ENCODE data around the gene CMPK1. TPM values are rescaled to one million over a fixed set of nuclear protein-coding genes. Genes with fewer than 3 reads are reported as not detected.

CMPK1 gene
- total RNA-seq, 1 donor from 2014 or later, result 53.4 TPM

- no peaks in the 10 kb centered on the region for H3K9me3 Mint-ChIP-seq (ENCODE audit: unreplicated experiment)
- TF ChIP-seq, protein P1, sequence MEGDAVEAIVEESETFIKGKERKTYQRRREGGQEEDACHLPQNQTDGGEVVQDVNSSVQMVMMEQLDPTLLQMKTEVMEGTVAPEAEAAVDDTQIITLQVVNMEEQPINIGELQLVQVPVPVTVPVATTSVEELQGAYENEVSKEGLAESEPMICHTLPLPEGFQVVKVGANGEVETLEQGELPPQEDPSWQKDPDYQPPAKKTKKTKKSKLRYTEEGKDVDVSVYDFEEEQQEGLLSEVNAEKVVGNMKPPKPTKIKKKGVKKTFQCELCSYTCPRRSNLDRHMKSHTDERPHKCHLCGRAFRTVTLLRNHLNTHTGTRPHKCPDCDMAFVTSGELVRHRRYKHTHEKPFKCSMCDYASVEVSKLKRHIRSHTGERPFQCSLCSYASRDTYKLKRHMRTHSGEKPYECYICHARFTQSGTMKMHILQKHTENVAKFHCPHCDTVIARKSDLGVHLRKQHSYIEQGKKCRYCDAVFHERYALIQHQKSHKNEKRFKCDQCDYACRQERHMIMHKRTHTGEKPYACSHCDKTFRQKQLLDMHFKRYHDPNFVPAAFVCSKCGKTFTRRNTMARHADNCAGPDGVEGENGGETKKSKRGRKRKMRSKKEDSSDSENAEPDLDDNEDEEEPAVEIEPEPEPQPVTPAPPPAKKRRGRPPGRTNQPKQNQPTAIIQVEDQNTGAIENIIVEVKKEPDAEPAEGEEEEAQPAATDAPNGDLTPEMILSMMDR (IDR thresholded peaks at IDR 0.05; ENCODE audit: unreplicated experiment), result no peak
- no peak overlapping the region for H3K4me3 Mint-ChIP-seq (ENCODE audit: unreplicated experiment)
- H3K27me3 Mint-ChIP-seq (ENCODE audit: unreplicated experiment), result no peaks in the 10 kb centered on the region
- peaks cover 11% of the 10 kb centered on the region for H3K36me3 Mint-ChIP-seq (ENCODE audit: low read depth, unreplicated experiment)
- H3K4me1 Mint-ChIP-seq (ENCODE audit: unreplicated experiment), result peaks cover 5% of the 10 kb centered on the region
- DNase-seq (ENCODE audit: low spot score), result no peak
- no peak overlapping the region for H3K27ac Mint-ChIP-seq (ENCODE audit: unreplicated experiment)
Measured at GRCh38 chr1:47348246-47348645, 14.7 kb downstream of the CMPK1 start.

- H3K27ac Mint-ChIP-seq (ENCODE audit: unreplicated experiment), result no peak overlapping the region
- H3K27me3 Mint-ChIP-seq (ENCODE audit: unreplicated experiment), result no peaks in the 10 kb centered on the region
- H3K4me1 Mint-ChIP-seq (ENCODE audit: unreplicated experiment), result peaks cover 5% of the 10 kb centered on the region
- no peak overlapping the region for H3K4me3 Mint-ChIP-seq (ENCODE audit: unreplicated experiment)
- H3K9me3 Mint-ChIP-seq (ENCODE audit: unreplicated experiment), result no peaks in the 10 kb centered on the region
- no peak for DNase-seq (ENCODE audit: low spot score)
- TF ChIP-seq, protein P1 (IDR thresholded peaks at IDR 0.05; ENCODE audit: unreplicated experiment), result no peak
- peaks cover 8% of the 10 kb centered on the region for H3K36me3 Mint-ChIP-seq (ENCODE audit: low read depth, unreplicated experiment)
Measured at GRCh38 chr1:47351305-47351704, 17.7 kb downstream of the CMPK1 start.

DNA sequence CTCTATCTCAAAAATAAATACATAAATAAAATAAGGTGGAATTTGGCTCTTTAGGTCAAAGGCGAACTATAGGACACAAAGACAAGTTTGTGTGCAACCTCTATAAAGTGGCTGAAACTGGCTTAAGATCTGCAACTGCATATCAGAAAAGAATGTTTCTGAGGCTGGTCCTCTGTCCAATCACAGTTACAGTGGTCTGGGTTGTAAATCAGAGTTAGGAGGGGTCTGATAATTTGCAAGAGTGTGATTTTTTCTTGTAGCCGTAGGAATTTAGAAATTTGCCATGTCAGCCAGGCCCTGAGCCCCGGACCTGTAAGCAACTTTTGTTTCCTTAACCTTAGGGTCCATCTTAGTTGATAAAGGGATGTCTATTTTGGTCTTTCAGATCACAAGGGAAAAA is 27.8 kb downstream of the CMPK1 start:
- no peaks in the 10 kb centered on the region for H3K9me3 Mint-ChIP-seq (ENCODE audit: unreplicated experiment)
- no peaks in the 10 kb centered on the region for H3K27me3 Mint-ChIP-seq (ENCODE audit: unreplicated experiment)
- H3K36me3 Mint-ChIP-seq (ENCODE audit: low read depth, unreplicated experiment), result no peaks in the 10 kb centered on the region
- no peak for DNase-seq (ENCODE audit: low spot score)
- peaks cover 2% of the 10 kb centered on the region for H3K4me1 Mint-ChIP-seq (ENCODE audit: unreplicated experiment)
- no peak overlapping the region for H3K27ac Mint-ChIP-seq (ENCODE audit: unreplicated experiment)
- H3K4me3 Mint-ChIP-seq (ENCODE audit: unreplicated experiment), result no peak overlapping the region
- TF ChIP-seq, protein P1 (IDR thresholded peaks at IDR 0.05; ENCODE audit: unreplicated experiment), result no peak

- TF ChIP-seq, protein P1 (IDR thresholded peaks at IDR 0.05; ENCODE audit: unreplicated experiment), result no peak
- Mint-ChIP-seq H3K9me3 (ENCODE audit: unreplicated experiment) (no peaks in the 10 kb centered on the region), H3K4me3 (ENCODE audit: unreplicated experiment) (no peak overlapping the region), H3K36me3 (ENCODE audit: low read depth, unreplicated experiment) (no peaks in the 10 kb centered on the region), H3K4me1 (ENCODE audit: unreplicated experiment) (peaks cover 2% of the 10 kb centered on the region), H3K27ac (ENCODE audit: unreplicated experiment) (no peak overlapping the region), H3K27me3 (ENCODE audit: unreplicated experiment) (no peaks in the 10 kb centered on the region)
- DNase-seq (ENCODE audit: low spot score), result no peak
Measured at GRCh38 chr1:47362828-47363227, 29.2 kb downstream of the CMPK1 start.

GRCh38 chr1:47367651-47368050 is 34.1 kb downstream of the CMPK1 start:
- H3K4me3 Mint-ChIP-seq (ENCODE audit: unreplicated experiment), result no peak overlapping the region
- peaks cover 1% of the 10 kb centered on the region for H3K27me3 Mint-ChIP-seq (ENCODE audit: unreplicated experiment)
- TF ChIP-seq, protein P1 (IDR thresholded peaks at IDR 0.05; ENCODE audit: unreplicated experiment), result no peak
- peaks cover 11% of the 10 kb centered on the region for H3K36me3 Mint-ChIP-seq (ENCODE audit: low read depth, unreplicated experiment)
- H3K9me3 Mint-ChIP-seq (ENCODE audit: unreplicated experiment), result no peaks in the 10 kb centered on the region
- H3K4me1 Mint-ChIP-seq (ENCODE audit: unreplicated experiment), result peaks cover 2% of the 10 kb centered on the region
- no peak for DNase-seq (ENCODE audit: low spot score)
- H3K27ac Mint-ChIP-seq (ENCODE audit: unreplicated experiment), result no peak overlapping the region
